GM18499 (cell line): ENCODE measurements around the gene SFTPB.
"Not testable (repeated sequence)": the region's sequence is repeated elsewhere in the genome, so short reads cannot be mapped to it uniquely, and the experiment has no call there.

Source experiments
- ATAC-seq: cut with Tn5 transposase; IDR thresholded peaks from one replicate; pipeline ENCODE4 v1.9.1; 2021; ENCODE audit warnings: moderate number of reproducible peaks; ENCODE audit not compliant: insufficient read depth, unreplicated experiment

Gene SFTPB

GRCh38 chr2:85621338-85621737 is 46.7 kb downstream of the SFTPB start:
- ATAC-seq = no peak

- ATAC-seq = no peak
These were observed 48.4 kb downstream of the SFTPB start for GRCh38 chr2:85619617-85620016.

DNA sequence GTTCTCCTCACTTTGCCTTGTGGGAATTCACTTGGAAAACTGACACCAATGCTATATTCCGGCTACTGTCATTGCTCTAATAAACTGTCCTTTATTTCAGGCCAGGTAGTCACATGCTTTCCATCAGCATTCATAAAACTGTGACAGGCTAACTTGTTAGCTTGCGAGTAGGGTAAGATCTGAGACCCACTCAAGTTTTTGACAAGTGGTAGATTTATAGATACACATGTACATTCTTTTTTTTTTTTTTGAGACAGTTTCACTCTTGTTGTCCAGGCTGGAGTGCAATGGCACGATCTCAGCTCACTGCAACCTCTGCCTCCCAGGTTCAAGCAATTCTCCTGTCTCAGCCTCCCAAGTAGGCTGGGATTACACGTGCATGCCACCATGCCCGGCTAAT is 50.3 kb downstream of the SFTPB start:
- not testable (repeated sequence) for ATAC-seq

- ATAC-seq = no peak
These were observed 52.6 kb downstream of the SFTPB start for GRCh38 chr2:85615413-85615728.

DNA sequence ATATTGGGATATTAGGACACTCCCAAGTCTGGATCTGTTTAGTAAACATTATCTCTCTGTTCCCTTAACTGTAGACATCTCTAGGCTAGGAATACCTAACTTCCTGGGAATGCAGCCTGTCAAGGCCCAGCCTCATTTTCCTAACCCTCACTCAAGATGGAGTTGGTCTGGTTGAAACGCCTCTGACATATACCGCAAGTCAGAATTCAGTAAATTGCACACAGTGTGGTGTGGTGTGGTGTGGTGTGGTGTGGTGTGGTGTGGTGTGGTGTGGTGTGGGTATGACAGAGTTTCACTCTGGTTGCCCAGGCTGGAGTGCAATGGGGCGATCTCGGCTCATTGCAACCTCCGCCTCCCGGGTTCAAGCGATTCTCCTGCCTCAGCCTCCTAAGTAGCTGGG is 53.2 kb downstream of the SFTPB start:
- ATAC-seq = not testable (repeated sequence)

- no peak for ATAC-seq
These were observed 54.1 kb downstream of the SFTPB start for GRCh38 chr2:85613717-85614515.

DNA sequence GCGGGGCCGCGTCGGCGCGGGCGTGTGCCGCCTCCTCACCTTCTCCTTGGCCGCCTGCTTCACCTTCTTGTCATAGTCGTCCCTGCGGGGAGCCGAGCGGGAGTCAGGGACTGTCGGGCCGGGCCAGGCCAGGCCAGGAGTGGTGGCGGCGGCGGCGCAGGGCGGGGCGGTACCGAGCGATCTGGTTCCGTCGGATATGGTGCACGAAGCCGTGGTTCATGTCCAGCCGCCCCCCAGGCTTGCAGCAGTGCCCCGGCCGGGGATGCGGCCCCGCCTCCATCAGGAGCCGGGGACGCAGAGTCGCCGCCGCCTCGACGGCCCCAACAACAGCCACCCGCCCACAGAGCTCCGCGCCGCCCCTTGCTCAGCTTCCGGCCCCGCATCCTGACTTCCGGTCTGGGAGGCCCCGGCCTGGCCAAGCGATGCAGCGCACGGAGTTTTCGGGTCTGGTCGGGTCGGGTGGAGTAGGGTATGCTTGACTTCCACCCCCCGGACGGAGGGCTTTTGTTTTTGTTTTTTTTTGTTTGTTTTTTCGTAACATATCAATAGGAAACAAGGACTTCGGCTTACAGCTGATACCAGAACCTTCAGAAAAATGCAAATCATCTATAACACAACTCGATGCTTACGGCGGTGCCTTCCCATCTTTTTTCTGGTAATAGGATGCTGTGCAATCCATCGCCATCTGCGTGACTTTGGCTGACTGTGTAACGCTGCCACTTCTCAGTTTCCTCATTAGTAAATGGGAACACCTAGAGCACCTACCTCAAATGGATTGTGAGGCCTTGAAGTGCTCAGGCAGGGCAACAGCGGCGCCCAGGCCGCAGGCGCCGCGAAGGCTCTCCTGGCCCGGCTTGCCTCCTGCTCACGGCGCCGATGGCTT is 56.1 kb downstream of the SFTPB start, which contains the start of gene C2orf68:
Gene C2orf68, minus strand, starts transcription at position 362 of the 883 bp plus-strand sequence. Its CDS starts 82 bp downstream, at position 280.
- ATAC-seq = peak; percentile 42

- ATAC-seq = no peak
These were observed 56.7 kb downstream of the SFTPB start for GRCh38 chr2:85611217-85611704.
